AG04450 (cell line): ENCODE results near the gene MED20. TPM values are rescaled to one million over a fixed set of nuclear protein-coding genes. Genes with fewer than 3 reads are reported as not detected.
A peak's percentile ranks its signal among the peaks of the same experiment; 100 is the strongest.

ENCODE experiments used
- CTCF ChIA-PET: fragments of 300-600, 350-600 bp; formaldehyde crosslinking; extraction: SDS; loops from one replicate; lab custom pipeline; 2022; ENCODE audit warnings: antibody characterized with exemption, inconsistent platforms; lab: Charles Lee
- POLR2A ChIA-PET: fragments of 350-600 bp; formaldehyde crosslinking; extraction: SDS; loops from one replicate; lab custom pipeline; 2021; ENCODE audit warnings: antibody characterized with exemption, inconsistent platforms; lab: Yijun Ruan, JAX
- DNase-seq: peaks from one replicate; pipeline ENCODE4 v3.0.0-alpha.2; 2011; ENCODE audit warnings: low read depth, low spot score
- H3K27ac ChIP-seq: one replicate; pipeline ENCODE4 v1.5.1; 2012; ENCODE audit warnings: low read depth, low read length, control low read depth
- H3K27me3 ChIP-seq: one replicate; pipeline ENCODE4 v1.6.0; 2012; ENCODE audit warnings: low read length; ENCODE audit not compliant: control insufficient read depth, insufficient read depth
- H3K4me3 ChIP-seq: 2 replicates; pipeline ENCODE4 v1.5.1; 2011; ENCODE audit warnings: mild to moderate bottlenecking, low read depth, low read length, control low read depth
- H3K9me3 ChIP-seq: 2 replicates; pipeline ENCODE4 v1.5.1; 2012; ENCODE audit warnings: low read length; ENCODE audit not compliant: control insufficient read depth, insufficient read depth
- CTCF ChIP-seq: IDR thresholded peaks from 2 replicates; pipeline ENCODE4 v1.5.1; 2011; ENCODE audit warnings: low read depth, low read length, control low read depth, inconsistent platforms
- polyA minus RNA-seq: library from RNA; depleted of rRNA, polyadenylated mRNA; stranded (reverse); fragments of >200 nt; gene quantifications from 2 replicates; pipeline ENCODE4 v1.2.3, GENCODE V29; 2011; rRNA and poly(A)+ RNA removed
- polyA plus RNA-seq: library from polyadenylated mRNA; depleted of rRNA; stranded (reverse); fragments of >200 nt; gene quantifications from 2 replicates; pipeline ENCODE4 v1.2.3, GENCODE V29; 2011; rRNA removed

Gene MED20
- polyA plus RNA-seq (45.0 and 48.6 TPM in 2 replicates), polyA minus RNA-seq (41.7 and 48.0 TPM in 2 replicates)

- peak within 1 kb of the TSS; percentile 95 for H3K27ac ChIP-seq
- no peaks in the 10 kb centered on the region for H3K9me3 ChIP-seq
- POLR2A ChIA-PET, result interaction anchor here (0.7 to 1.5 kb wide), 6 partner anchors 15 to 134 kb away, joined by 3 to 17 read pairs (median 6); partner anchors contain the start of genes TOMM6 and USP49
- peak; percentile 79 for DNase-seq
- H3K4me3 ChIP-seq, result peak within 1 kb of the TSS; percentile 74
- CTCF ChIA-PET, result interaction anchor here (0.5 to 3.1 kb wide), 86 partner anchors 8 to 1789 kb away, joined by 3 to 144 read pairs (median 5); partner anchors contain the start of genes CCND3, TAF8, TOMM6 and USP49
- peak; percentile 95 for TF ChIP-seq CTCF
- no peaks in the 10 kb centered on the region for H3K27me3 ChIP-seq
Measured at GRCh38 chr6:41920921-41921711, at the start of gene MED20, which contains the start of gene BYSL. MED20 (minus strand) TSS chr6:41921139; CDS start chr6:41921018, 121 bp downstream. BYSL (plus strand) TSS chr6:41921499; CDS start chr6:41921563, 64 bp downstream.

- CTCF ChIA-PET, result interaction anchor here (0.7 kb wide), 1 partner anchor 124 kb away, joined by 4 read pairs; no protein-coding TSS in a partner anchor
- no peak for TF ChIP-seq CTCF
- DNase-seq, result no peak
- no peak overlapping the region for H3K4me3 ChIP-seq
- H3K27me3 ChIP-seq, result no peaks in the 10 kb centered on the region
- POLR2A ChIA-PET, result no interaction called here
- no peak overlapping the region for H3K27ac ChIP-seq
- H3K9me3 ChIP-seq, result no peaks in the 10 kb centered on the region; the same call in 1 of the 2 replicates
Measured at GRCh38 chr6:41970436-41970846, 49.5 kb upstream of the MED20 start.

- H3K27ac ChIP-seq, result peak overlapping the region; percentile 54
- POLR2A ChIA-PET, result interaction anchor here (1.6 kb wide), 1 partner anchor 26 kb away, joined by 5 read pairs; the partner anchor contains the start of gene CCND3
- CTCF ChIA-PET, result interaction anchor here (1.8 to 2.2 kb wide), 3 partner anchors 32 to 181 kb away, joined by 6 to 14 read pairs (median 9); partner anchors contain the start of genes BYSL, MED20 and TOMM6
- no peaks in the 10 kb centered on the region for H3K27me3 ChIP-seq
- no peak overlapping the region for H3K4me3 ChIP-seq
- H3K9me3 ChIP-seq, result no peaks in the 10 kb centered on the region; the same call in 1 of the 2 replicates
- TF ChIP-seq CTCF, result no peak
- no peak for DNase-seq
Measured at GRCh38 chr6:41967312-41968287, 46.7 kb upstream of the MED20 start.

- POLR2A ChIA-PET, result no interaction called here
- DNase-seq, result peak; percentile 34
- TF ChIP-seq CTCF, result no peak
- H3K27me3 ChIP-seq, result no peaks in the 10 kb centered on the region
- CTCF ChIA-PET, result interaction anchor here (1.4 to 1.9 kb wide), 2 partner anchors 31 to 46 kb away, joined by 6 to 8 read pairs; partner anchors contain the start of genes BYSL and MED20
- H3K27ac ChIP-seq, result no peak overlapping the region
- H3K9me3 ChIP-seq, result no peaks in the 10 kb centered on the region; the same call in 1 of the 2 replicates
- no peak overlapping the region for H3K4me3 ChIP-seq
Measured at GRCh38 chr6:41966961-41967311, 46.0 kb upstream of the MED20 start.
